ENCODE measurements around the gene LSR. TPM values are rescaled to one million over a fixed set of nuclear protein-coding genes. Genes with fewer than 3 reads are reported as not detected.

Gene LSR
- total and polyA plus RNA-seq, 2 donors from 2014 or later, result 37.9 to 87.2 TPM

- no peaks in the 10 kb centered on the region for H3K4me1 ChIP-seq (ENCODE audit: control insufficient read depth in 2 of 3, insufficient read depth in 2 of 3, low read depth in 1 of 3, low read length in 3 of 3)
- H3K27ac ChIP-seq (ENCODE audit: low read depth in 2 of 2, low read length in 2 of 2), result no peak overlapping the region
- no peaks in the 10 kb centered on the region for H3K27me3 ChIP-seq (ENCODE audit: control insufficient read depth, insufficient read depth, low read length)
- no peak overlapping the region for H3K9ac ChIP-seq (ENCODE audit: low read length in 3 of 3)
- intact Hi-C loops (cut with DNase I), result no loop called here
- no peaks in the 10 kb centered on the region for H3K36me3 ChIP-seq (ENCODE audit: control insufficient read depth in 2 of 3, insufficient read depth in 3 of 3, low read length in 3 of 3)
- no peak for TF ChIP-seq CTCF (IDR thresholded peaks at IDR 0.05; ENCODE audit: borderline replicate concordance, extremely low read depth, insufficient read depth)
- H3K9me3 ChIP-seq (ENCODE audit: control insufficient read depth in 2 of 3, insufficient read depth in 1 of 3, low read length in 3 of 3), result peaks cover 0 to 2% (median 0%) of the 10 kb centered on the region in 3 donors
- no peak overlapping the region for H3K4me3 ChIP-seq (ENCODE audit: low read length in 3 of 3)
- FAIRE-seq, result no peak
- no peak for DNase-seq
Measured at GRCh38 chr19:35294328-35294727, 45.5 kb downstream of the LSR start.

- Histone ChIP-seq H3K4me1 (ENCODE audit: control insufficient read depth in 2 of 3, insufficient read depth in 2 of 3, low read depth in 1 of 3, low read length in 3 of 3) (no peaks in the 10 kb centered on the region), H3K27me3 (ENCODE audit: control insufficient read depth, insufficient read depth, low read length) (no peaks in the 10 kb centered on the region), H3K9ac (ENCODE audit: low read length in 3 of 3) (no peak overlapping the region), H3K4me3 (ENCODE audit: low read length in 3 of 3) (no peak overlapping the region), H3K27ac (ENCODE audit: low read depth in 2 of 2, low read length in 2 of 2) (no peak overlapping the region), H3K9me3 (ENCODE audit: control insufficient read depth in 2 of 3, insufficient read depth in 1 of 3, low read length in 3 of 3) (peaks cover 0 to 2% (median 0%) of the 10 kb centered on the region in 3 donors), H3K36me3 (ENCODE audit: control insufficient read depth in 2 of 3, insufficient read depth in 3 of 3, low read length in 3 of 3) (no peaks in the 10 kb centered on the region)
- FAIRE-seq, result no peak
- intact Hi-C loops (cut with DNase I), result no loop called here
- DNase-seq, result no peak
- no peak for TF ChIP-seq CTCF (IDR thresholded peaks at IDR 0.05; ENCODE audit: borderline replicate concordance, extremely low read depth, insufficient read depth)
Measured at GRCh38 chr19:35294859-35295791, 46.3 kb downstream of the LSR start.

GRCh38 chr19:35295792-35296462 is 47.1 kb downstream of the LSR start:
- Histone ChIP-seq H3K36me3 (ENCODE audit: control insufficient read depth in 2 of 3, insufficient read depth in 3 of 3, low read length in 3 of 3) (no peaks in the 10 kb centered on the region), H3K27ac (ENCODE audit: low read depth in 2 of 2, low read length in 2 of 2) (no peak overlapping the region), H3K4me1 (ENCODE audit: control insufficient read depth in 2 of 3, insufficient read depth in 2 of 3, low read depth in 1 of 3, low read length in 3 of 3) (no peaks in the 10 kb centered on the region), H3K9ac (ENCODE audit: low read length in 3 of 3) (no peak overlapping the region), H3K27me3 (ENCODE audit: control insufficient read depth, insufficient read depth, low read length) (no peaks in the 10 kb centered on the region), H3K9me3 (ENCODE audit: control insufficient read depth in 2 of 3, insufficient read depth in 1 of 3, low read length in 3 of 3) (peaks cover 0 to 2% (median 0%) of the 10 kb centered on the region in 3 donors), H3K4me3 (ENCODE audit: low read length in 3 of 3) (no peak overlapping the region)
- TF ChIP-seq CTCF (IDR thresholded peaks at IDR 0.05; ENCODE audit: borderline replicate concordance, extremely low read depth, insufficient read depth), result no peak
- DNase-seq (no peak), FAIRE-seq (no peak)
- intact Hi-C loops (cut with DNase I), result no loop called here
